Esophagus muscularis mucosa (tissue), 3 donors: ENCODE measurements around the gene RHOBTB1.

Source experiments
- CTCF ChIP-seq, 3 experiments: fragments of 200-600 bp in 2 of 3; fragments of 450-650 bp in 1 of 3; sonication (generic) in 2 of 3; IDR thresholded peaks; one replicate each; pipeline ENCODE4 v1.5.1; 2017 to 2019; ENCODE audit warnings: antibody characterized with exemption in 3 of 3, mild to moderate bottlenecking in 2 of 3, moderate library complexity in 1 of 3
- POLR2A ChIP-seq: fragments of 450-650 bp; IDR thresholded peaks from one replicate; pipeline ENCODE4 v1.6.1; 2017; ENCODE audit warnings: antibody characterized with exemption, moderate library complexity, mild to moderate bottlenecking, low read depth

GRCh38 chr10:60865198-60865783 is 78.7 kb downstream of the RHOBTB1 start:
- no peak for TF ChIP-seq CTCF (IDR thresholded peaks at IDR 0.05)
- TF ChIP-seq POLR2A, result no peak
